GM19467 (cell line): ENCODE results near the gene PPP2R1A.

Experiments
- ATAC-seq: cut with Tn5 transposase; IDR thresholded peaks from one replicate; pipeline ENCODE4 v1.9.1; 2021; ENCODE audit warnings: mild to moderate bottlenecking, moderate library complexity; ENCODE audit not compliant: unreplicated experiment

PPP2R1A gene

GRCh38 chr19:52189735-52190486 is at the start of gene PPP2R1A:
TSS of gene PPP2R1A (plus strand) at chr19:52190052. CDS start at chr19:52190097, 45 bp downstream.
- peak; percentile 93 for ATAC-seq

DNA sequence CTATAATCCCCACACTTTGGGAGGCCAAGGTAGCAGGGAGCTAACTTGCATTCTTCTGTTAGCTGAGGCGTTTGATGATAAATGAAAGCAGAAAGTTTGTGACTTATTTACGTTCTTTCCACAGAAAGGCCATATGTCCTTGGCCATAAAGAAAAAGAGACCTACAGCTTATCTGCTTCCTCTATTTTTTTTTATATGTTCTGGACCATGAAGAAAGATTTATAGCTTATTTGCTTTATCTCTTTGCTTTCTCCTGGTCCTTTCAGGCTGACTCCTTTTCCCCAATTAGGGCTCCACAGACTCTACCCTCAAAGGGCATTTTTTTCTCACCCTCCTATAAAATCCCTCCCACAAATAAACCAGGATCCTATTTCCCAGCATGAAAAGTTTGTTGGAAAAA is 48.6 kb upstream of the PPP2R1A start:
- no peak for ATAC-seq

DNA sequence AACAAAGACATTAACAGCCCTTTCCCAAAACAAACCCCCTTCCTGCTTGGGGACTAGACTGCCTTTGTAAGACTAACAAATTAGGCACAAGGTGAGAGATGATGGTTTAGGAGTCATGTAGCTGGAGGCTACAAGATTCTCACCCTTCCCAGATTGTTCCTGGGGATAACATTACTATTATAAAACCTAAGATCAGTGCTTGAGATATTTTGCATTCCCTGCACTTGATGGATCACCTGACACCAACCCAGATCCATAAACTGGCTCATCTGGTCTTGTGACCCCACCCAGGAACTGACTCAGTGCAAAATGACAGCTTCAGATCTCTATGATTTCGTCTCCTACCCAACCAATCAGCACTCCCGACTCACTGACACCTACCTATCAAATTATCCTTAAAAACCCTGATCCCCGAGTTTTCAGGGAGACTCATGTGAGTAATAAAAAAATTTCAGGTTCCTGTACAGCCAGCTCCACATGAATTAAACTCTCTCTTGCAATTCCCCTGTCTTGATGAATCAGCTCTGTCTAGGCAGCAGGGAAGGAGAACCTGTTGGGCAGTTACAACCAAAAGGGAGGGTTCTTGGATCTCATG is 47.8 kb upstream of the PPP2R1A start:
- no peak for ATAC-seq

DNA sequence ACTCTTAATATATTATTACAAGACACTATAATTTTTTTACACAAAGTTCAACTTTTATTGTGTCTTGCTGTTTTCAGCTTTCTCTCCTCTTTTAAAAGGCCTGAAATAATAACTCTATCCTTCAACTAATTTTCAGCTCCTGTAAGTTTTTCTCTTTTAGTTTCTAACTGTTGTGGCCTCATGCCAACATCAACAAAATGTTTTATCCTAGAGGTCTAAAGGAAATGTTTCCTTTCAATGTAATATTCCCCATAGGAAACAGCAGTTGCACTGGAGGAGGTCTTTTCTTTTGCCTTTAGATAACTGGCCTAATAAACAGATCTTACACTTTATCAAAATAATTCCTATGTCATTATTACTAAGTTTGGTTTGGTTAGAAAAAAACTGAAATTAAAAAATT is 41.6 kb upstream of the PPP2R1A start:
- no peak for ATAC-seq

DNA sequence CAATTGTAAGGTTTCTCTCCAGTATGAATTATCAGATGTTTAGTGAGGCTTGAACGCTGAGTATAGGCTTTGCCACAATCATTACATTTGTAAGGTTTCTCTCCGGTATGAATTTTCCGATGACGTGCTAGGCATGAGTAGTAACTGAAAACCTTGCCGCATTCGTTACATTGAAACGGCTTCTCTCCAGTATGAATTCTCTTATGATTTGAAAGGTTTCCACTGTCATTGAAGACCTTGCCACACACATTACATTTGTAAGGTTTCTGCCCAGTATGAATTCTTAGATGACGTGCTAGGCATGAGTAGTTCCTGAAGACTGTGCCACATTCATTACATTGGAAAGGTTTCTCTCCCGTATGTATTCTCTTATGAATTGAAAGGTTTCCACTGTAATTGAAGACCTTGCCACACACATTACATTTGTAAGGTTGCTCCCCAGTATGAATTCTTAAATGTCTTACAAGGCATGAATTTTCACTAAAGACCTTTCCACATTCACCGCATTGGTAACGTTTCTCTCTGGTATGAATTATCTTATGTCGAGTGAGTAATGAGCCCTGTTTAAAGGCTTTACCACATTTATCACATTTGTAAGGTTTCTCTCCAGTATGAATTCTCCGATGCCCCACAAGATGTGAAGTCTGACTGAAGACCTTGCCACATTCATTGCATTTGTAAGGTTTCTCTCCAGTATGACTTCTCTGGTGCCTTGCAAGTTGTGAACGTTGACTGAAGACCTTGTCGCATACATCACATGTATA is 34.1 kb upstream of the PPP2R1A start:
- ATAC-seq = no peak

GRCh38 chr19:52170304-52170703 is 19.5 kb upstream of the PPP2R1A start:
- no peak for ATAC-seq

DNA sequence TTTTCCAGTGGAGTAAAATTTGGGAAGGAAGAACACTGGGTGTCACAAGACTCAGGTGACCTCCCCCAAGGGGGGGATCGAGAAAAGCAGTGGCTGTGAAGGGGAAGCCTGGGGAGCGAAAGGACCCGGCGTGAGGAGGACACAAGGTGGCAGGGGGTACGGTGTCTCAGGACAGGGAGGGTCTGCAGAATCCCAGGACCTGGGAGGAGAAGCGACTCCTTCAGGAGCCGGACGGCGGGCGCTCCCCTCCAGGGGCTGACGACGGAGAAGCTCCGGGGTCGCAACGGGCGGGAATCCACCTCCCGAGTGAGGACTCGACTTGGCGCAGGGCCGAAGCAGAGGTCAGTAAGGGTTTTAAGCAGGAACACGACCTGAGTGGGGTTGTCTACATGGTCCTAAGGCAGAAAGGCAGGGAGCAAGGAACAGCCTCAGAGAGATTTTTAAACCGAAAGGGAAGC is 19.0 kb upstream of the PPP2R1A start:
- ATAC-seq = peak; percentile 23

DNA sequence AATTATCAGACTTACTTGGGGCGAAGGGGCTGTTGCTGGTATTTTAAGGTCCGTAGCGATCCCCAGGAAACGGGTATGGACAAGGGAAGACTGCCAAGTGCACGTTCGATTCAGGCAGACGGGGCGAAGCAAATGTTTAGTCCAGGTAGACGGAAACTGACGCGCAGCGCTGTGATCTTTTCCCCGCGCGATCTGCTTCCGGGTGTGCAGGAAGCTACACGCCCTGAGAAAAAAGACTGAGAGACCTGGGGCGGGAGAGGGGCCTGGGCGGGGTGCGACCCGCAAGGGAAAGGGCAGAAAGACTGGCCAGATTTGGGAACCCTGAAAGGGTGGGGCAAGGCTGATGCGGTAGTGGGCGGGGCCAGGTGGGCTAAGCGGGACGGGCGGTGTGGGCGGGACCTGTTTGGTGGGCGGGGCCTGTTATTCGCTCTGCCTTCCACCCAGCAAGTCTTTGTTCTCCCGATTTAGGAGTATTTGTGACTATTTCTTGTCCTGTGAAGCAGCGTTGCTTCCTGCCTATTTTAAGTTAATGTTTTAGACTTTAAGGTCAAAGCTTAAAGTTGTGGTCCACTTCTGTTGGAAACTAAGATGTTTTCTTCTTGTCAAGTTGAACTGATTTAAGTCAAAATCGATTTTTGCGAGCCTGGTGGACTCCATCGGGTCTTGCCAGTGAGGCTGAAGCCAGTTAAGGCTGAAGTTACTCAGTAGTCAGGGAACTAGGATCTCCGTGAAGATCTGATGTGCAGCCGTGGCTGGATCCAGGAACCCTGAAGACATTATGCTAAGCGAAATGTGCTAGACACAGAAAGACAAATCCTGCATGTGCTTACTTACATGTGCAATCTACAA is 18.3 kb upstream of the PPP2R1A start, which contains the start of gene ZNF836:
TSS of gene ZNF836 (minus strand) at position 301 of the 849 bp plus-strand sequence. CDS start 3,549 bp downstream, outside the sequence.
- peak; percentile 73 for ATAC-seq

GRCh38 chr19:52172347-52172746 is 17.5 kb upstream of the PPP2R1A start:
- ATAC-seq = no peak

DNA sequence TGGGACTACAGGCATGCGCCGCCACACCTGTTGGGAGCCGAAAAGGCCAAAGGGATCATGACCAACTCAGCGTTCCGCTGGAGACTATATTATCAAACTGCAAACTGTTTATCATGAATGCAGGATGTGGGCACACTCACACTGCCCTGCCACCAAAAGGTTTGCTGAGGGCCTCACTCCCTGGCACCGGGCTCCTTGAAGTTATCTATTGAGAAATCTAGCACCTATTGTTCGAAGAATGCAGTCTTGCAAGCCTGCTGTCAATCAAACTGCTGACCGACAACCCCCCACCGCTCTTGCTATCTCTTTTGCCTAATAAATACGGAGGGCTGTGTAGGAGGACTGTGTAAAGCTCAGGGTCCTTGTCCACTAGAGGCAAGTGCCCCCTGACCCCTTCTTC is 13.3 kb upstream of the PPP2R1A start:
- no peak for ATAC-seq

GRCh38 chr19:52187407-52187806 is 2.4 kb upstream of the PPP2R1A start:
- no peak for ATAC-seq

GRCh38 chr19:52188822-52189734 is 774 bp upstream of the PPP2R1A start:
- ATAC-seq = no peak

DNA sequence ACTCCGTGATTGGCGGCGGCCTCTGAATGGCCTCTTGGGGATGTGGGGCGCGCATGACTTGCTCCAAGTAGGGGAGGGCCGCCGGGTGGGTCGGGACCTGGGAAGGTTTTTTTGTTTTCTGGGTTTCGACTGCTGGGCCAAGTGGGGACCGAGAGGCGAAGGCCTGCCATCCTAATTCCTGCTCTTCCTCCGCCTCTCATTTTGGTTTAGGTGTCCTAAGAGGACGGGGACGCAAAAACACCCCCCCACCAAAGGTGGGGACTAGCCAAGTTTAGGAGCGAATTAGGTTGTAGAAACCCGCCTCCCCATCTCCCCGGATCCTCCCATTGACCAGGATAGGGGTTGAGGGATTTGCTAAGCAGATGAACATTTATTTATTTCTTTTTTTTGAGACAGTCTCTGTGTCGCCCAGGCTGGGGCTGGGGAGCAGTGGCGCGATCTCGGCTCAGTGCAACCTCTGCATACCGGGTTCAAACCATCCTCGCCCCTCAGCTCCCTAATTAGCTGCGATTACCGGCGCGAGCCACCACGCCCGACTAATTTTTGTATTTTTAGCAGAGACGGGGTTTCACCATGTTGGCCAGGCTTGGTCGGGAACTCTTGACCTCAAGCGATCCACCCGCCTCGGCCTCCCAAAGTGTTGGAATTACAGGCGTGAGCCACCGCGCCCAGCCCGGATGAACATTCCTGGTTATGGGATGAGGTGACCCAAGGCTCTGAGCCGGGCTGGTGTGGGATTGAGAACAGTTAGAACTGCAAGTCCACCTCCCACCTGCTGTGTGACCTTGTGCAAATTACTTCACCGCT is 838 bp downstream of the PPP2R1A start:
- ATAC-seq = no peak

DNA sequence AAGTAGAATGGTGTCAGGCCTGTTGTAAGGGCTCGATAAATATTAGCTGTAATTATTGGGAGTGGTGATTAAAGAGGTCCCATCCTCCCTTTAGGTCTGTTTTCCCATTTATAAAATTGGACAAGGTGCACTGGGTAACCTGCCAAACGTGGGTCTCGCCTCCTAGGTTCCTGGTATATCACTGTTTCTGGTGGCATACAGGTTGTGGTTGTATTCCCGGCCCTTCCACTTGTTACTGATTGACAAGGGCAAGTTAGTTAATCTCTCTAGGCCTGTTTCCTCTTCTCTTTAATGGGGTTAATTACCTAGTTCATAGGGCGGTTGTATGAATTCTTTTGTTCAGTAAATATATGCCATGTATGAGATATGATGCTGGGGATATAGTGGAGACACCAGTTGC is 1.5 kb downstream of the PPP2R1A start:
- no peak for ATAC-seq

- ATAC-seq = no peak
Observed at GRCh38 chr19:52191951-52192350, 2.1 kb downstream of the PPP2R1A start.

DNA sequence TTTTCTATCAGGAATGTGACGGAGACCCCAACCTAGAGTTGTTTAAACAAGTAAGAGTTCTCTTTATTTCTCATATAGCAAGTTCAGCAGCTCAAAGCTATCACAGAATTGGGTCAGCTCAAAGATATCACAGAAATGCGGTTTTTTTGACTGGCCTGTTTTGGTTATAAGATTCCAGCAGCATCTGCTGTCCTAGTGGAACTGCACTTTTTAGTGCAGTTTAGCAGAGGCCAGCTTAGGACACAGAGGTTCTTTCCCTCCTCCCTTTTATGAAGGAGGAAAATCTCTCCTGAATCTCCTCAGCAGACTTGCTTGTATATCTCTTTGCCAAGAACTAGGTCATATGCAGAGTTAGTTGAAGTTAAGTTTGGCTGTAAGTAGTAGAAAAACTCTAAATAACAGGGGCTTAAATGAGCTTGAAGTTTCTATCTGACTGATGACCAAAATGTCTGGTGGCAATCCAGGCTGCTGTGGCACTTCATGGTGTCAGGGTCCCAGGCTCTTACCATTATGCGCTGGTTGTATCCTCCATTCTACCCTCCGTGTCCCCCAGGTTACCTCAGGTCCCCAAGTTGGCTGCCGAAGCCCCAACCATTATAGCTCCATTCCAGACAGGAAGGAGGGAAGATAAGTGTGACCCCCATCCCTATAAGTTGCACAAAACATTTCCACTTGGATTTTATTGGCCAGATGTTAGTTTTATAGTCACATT is 6.6 kb downstream of the PPP2R1A start:
- no peak for ATAC-seq

- ATAC-seq = no peak
Observed at GRCh38 chr19:52197964-52198363, 8.1 kb downstream of the PPP2R1A start.

DNA sequence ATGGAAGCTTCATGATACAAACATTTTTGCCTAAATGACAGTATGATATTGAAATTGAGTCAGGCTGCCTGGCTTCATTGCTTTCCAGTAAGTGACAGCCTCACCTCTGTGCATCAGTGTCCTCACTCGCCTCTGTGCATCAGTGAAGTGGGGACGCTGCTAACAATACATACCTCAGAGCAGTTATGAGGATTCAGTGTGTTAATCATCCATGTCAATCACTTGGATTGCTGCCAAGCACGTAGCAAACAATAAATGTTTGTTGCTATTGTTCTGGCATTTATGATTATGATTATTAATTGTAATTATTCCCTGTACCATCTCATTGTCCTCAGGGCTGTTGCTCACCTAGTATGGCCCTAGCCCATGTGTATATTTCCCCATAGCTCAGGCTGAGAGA is 8.8 kb downstream of the PPP2R1A start:
- ATAC-seq = no peak
